ENCODE data around the gene ZNF888.
A peak's percentile ranks its signal among the peaks of the same experiment; 100 is the strongest.
"Not testable (repeated sequence)": the region's sequence is repeated elsewhere in the genome, so short reads cannot be mapped to it uniquely, and the experiment has no call there.

Gene ZNF888

GRCh38 chr19:52889931-52890330 is 33.3 kb downstream of the ZNF888 start:
- FAIRE-seq (no peak), DNase-seq (ENCODE audit: insufficient read length, low spot score) (no peak)
- TF ChIP-seq PAX5 (IDR thresholded peaks at IDR 0.05; ENCODE audit: insufficient read depth, low read length, severe bottlenecking) (no peak), POLR2AphosphoS5 (IDR thresholded peaks at IDR 0.05; ENCODE audit: low read depth, low read length) (no peak), POLR2A (IDR thresholded peaks at IDR 0.05; ENCODE audit: low read depth, low read length) (no peak), POU2F2 (IDR thresholded peaks at IDR 0.05; ENCODE audit: low read depth, low read length) (no peak)

GRCh38 chr19:52889076-52889475 is 34.2 kb downstream of the ZNF888 start:
- TF ChIP-seq PAX5 (IDR thresholded peaks at IDR 0.05; ENCODE audit: insufficient read depth, low read length, severe bottlenecking), result no peak
- TF ChIP-seq SPI1 (IDR thresholded peaks at IDR 0.05; ENCODE audit: low read depth, low read length), result no peak
- no peak for TF ChIP-seq TAF1 (IDR thresholded peaks at IDR 0.05; ENCODE audit: low read depth, low read length)
- no peak for TF ChIP-seq POLR2AphosphoS5 (IDR thresholded peaks at IDR 0.05; ENCODE audit: low read depth, low read length)
- TF ChIP-seq POLR2A (IDR thresholded peaks at IDR 0.05; ENCODE audit: low read depth, low read length), result no peak
- TF ChIP-seq POU2F2 (IDR thresholded peaks at IDR 0.05; ENCODE audit: low read depth, low read length), result no peak
- DNase-seq (ENCODE audit: insufficient read length, low spot score) (no peak), FAIRE-seq (no peak)

GRCh38 chr19:52880895-52881389 is 42.3 kb downstream of the ZNF888 start:
- DNase-seq (ENCODE audit: insufficient read length, low spot score), result no peak
- no peak for FAIRE-seq
- TF ChIP-seq PAX5 (IDR thresholded peaks at IDR 0.05; ENCODE audit: insufficient read depth, low read length, severe bottlenecking), result no peak
- no peak for TF ChIP-seq TAF1 (IDR thresholded peaks at IDR 0.05; ENCODE audit: low read depth, low read length)
- TF ChIP-seq POU2F2 (IDR thresholded peaks at IDR 0.05; ENCODE audit: low read depth, low read length), result no peak
- TF ChIP-seq POLR2A (IDR thresholded peaks at IDR 0.05; ENCODE audit: low read depth, low read length), result no peak
- TF ChIP-seq SPI1 (IDR thresholded peaks at IDR 0.05; ENCODE audit: low read depth, low read length), result no peak
- no peak for TF ChIP-seq POLR2AphosphoS5 (IDR thresholded peaks at IDR 0.05; ENCODE audit: low read depth, low read length)

- DNase-seq (ENCODE audit: insufficient read length, low spot score); FAIRE-seq: not testable (repeated sequence)
Observed at GRCh38 chr19:52872996-52873395, 50.2 kb downstream of the ZNF888 start.

GRCh38 chr19:52871466-52871865 is 51.8 kb downstream of the ZNF888 start:
- TF ChIP-seq POU2F2 (IDR thresholded peaks at IDR 0.05; ENCODE audit: low read depth, low read length) (no peak), POLR2A (IDR thresholded peaks at IDR 0.05; ENCODE audit: low read depth, low read length) (no peak), TAF1 (IDR thresholded peaks at IDR 0.05; ENCODE audit: low read depth, low read length) (no peak), PAX5 (IDR thresholded peaks at IDR 0.05; ENCODE audit: insufficient read depth, low read length, severe bottlenecking) (no peak), SPI1 (IDR thresholded peaks at IDR 0.05; ENCODE audit: low read depth, low read length) (no peak), POLR2AphosphoS5 (IDR thresholded peaks at IDR 0.05; ENCODE audit: low read depth, low read length) (no peak)
- FAIRE-seq, result no peak
- DNase-seq (ENCODE audit: insufficient read length, low spot score), result no peak

- not testable (repeated sequence) for DNase-seq (ENCODE audit: insufficient read length, low spot score); FAIRE-seq
Observed at GRCh38 chr19:52868031-52868430, 55.2 kb downstream of the ZNF888 start.

GRCh38 chr19:52857378-52858191 is 65.6 kb downstream of the ZNF888 start, which contains the start of gene ZNF468:
ZNF468 (minus strand) TSS chr19:52857619; CDS start chr19:52854272, 3,347 bp downstream.
- TF ChIP-seq POLR2A (IDR thresholded peaks at IDR 0.05; ENCODE audit: low read depth, low read length) (peak; percentile 84), TAF1 (IDR thresholded peaks at IDR 0.05; ENCODE audit: low read depth, low read length) (peak; percentile 54; the same call in 1 of the 2 replicates), POLR2AphosphoS5 (IDR thresholded peaks at IDR 0.05; ENCODE audit: low read depth, low read length) (peak; percentile 81)
- DNase-seq (ENCODE audit: insufficient read length, low spot score), result peak; percentile 46
- peak; percentile 100 for FAIRE-seq

- not testable (repeated sequence) for DNase-seq (ENCODE audit: insufficient read length, low spot score); FAIRE-seq
Observed at GRCh38 chr19:52856540-52857377, 66.5 kb downstream of the ZNF888 start.

All from GM12891 (cell line).